GM19324 (cell line): Measurements from ENCODE around the gene RNH1.
"Not testable (repeated sequence)": the region's sequence is repeated elsewhere in the genome, so short reads cannot be mapped to it uniquely, and the experiment has no call there.

Experiments used
- ATAC-seq: cut with Tn5 transposase; IDR thresholded peaks from one replicate; pipeline ENCODE4 v1.9.1; 2021; ENCODE audit warnings: mild to moderate bottlenecking, moderate library complexity; ENCODE audit not compliant: unreplicated experiment, low FRiP score

RNH1 gene

GRCh38 chr11:520428-521176 lies 13.6 kb upstream of the RNH1 start:
- no peak for ATAC-seq

DNA sequence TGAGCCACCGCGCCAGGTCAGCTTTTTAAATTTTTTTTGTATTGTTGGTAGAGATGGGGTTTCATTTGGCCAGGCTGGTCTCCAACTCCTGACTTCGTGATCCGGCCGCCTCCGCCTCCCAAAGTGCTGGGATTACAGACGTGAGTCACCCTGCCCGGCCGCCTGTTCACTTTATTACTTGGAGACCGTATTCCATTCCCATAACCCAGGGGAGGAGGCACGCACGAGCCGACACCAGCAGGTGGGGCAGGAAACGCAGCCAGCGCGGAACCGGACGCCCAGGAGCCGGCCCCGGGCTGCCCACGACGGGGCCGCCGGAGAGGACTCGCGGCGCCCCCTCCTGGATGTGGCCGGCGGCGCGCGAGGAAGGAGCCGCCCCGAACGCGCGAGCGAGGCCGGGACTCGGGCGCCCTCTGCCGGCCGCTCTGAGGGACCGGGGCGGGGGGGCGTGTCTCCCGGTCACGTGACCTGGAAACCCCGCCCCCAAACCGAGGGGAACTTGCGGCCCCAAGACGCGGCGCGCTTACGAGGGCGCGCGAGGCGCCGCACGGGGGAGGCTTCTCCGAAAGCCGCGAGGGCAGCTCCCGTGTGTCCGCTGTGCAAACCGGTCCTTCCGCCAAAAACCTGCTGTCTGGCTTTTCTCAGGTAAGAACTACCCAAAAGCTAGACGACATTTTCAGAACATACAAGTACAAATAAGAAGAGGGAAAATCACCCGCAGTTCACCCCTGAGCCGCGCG lies 11.6 kb upstream of the RNH1 start:
- ATAC-seq, result peak; percentile 83

DNA sequence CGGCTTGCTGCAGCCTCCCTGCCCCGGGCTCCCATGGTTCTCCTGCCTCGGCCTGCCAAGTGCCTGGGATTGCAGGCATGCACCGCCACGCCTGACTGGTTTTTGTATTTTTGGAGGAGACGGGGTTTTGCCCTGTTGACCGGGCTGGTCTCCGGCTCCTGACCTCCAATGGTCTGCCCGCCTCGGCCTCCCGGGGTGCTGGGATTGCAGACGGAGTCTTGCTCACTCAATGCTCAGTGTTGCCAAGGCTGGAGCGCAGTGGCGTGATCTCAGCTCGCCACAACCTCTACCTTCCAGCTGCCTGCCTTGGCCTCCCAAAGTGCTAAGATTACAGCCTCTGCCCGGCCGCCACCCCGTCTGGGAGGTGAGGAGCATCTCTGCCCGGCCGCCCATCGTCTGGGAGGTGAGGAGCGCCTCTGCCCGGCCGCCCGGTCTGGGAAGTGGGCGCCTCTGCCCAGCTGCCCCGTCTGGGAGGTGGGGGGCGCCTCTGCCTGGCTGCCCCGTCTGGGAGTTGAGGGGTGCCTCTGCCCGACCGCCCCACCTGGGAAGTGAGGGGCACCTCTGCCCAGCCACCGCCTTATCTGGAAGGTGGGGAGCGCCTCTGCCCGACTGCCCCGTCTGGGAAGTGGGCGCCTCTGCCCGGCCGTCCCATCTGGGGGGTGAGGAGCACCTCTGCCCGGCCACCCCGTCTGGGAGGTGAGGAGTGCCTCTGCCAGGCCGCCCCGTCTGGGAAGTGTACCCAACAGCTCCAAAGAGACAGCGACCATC lies 10.1 kb upstream of the RNH1 start:
- ATAC-seq, result not testable (repeated sequence)

DNA sequence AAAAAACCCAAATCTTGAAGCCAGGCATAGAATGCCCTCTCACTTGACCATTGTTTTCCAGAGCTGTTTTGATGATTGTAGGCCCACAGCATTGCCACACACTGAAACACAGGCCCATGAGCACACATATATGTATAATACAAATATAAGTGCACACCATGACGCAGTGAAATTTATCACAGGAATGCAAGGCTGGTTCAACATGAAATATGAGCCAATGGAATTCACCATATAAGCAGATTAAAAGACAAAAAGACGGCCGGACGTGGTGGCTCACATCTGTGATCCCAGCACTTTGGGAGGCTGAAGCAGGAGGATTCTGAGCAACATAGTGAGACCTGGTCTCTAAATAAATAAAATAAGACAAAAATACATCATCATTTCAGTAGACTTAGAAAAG lies 9.4 kb upstream of the RNH1 start:
- no peak for ATAC-seq

DNA sequence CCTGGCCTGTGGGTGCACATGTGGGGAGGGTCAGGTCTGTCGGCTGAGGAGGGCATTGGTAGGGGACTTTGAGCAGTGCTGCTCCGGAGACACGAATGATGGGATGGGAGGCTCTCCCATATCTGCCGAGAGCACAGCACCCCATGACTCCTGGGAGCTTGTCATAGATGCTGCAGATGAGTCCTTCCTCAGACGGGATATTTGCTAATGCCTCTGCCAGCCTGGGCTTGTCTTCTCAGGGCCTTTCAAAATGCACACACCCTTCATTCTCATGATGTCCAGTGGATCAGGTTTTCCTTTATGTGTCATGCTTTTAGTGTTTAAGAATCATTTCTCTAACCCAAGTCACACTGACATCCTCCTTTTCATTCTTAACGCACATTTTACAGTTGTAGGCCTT lies 8.1 kb upstream of the RNH1 start:
- no peak for ATAC-seq

- no peak for ATAC-seq
Observed at GRCh38 chr11:514606-515005, 7.6 kb upstream of the RNH1 start.

- no peak for ATAC-seq
Observed at GRCh38 chr11:512761-513595, 5.9 kb upstream of the RNH1 start.

- ATAC-seq, result no peak
Observed at GRCh38 chr11:508956-509355, 1.9 kb upstream of the RNH1 start.

- ATAC-seq, result no peak
Observed at GRCh38 chr11:507727-508515, 879 bp upstream of the RNH1 start.

DNA sequence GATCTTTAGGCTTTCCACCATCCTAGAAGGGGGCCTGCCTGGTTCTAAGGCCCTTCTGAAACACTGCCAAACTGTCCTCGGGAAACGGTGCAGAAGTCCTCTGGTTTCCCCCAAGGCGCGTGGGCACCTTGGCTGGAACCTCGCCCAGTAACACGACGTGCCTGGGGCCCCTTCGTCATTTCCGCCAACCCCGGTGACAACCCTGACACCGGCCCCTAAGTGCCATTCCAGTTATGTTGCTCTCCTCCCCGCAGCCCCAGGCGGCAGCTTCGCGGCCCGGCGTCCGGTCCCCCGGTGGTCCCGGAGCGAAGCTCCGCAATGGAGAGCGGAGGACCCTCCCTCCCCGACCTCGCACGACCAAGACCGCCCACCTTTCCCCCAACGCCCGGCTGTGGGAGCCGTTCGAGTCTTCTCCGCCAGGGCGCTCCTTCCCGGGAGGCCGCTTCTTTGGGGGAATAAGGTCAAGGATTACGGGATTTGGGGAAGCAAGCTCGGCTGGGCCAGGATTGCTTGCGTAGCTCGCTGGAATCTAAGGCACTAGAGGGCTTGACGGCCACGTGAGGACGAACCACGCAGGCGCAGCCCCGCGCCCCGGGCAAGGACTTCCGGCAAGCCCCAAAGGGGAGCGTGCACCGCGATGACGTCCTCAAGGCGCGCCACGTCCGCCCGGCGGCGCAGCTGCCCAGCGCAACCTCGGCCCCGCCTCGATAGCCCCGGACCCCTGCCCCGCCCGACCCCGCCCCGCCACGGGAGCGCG lies 626 bp downstream of the RNH1 start:
- peak; percentile 81 for ATAC-seq

GRCh38 chr11:504994-505344 lies 2.1 kb downstream of the RNH1 start:
- ATAC-seq, result no peak

- ATAC-seq, result no peak
Observed at GRCh38 chr11:504053-504993, 2.7 kb downstream of the RNH1 start.

DNA sequence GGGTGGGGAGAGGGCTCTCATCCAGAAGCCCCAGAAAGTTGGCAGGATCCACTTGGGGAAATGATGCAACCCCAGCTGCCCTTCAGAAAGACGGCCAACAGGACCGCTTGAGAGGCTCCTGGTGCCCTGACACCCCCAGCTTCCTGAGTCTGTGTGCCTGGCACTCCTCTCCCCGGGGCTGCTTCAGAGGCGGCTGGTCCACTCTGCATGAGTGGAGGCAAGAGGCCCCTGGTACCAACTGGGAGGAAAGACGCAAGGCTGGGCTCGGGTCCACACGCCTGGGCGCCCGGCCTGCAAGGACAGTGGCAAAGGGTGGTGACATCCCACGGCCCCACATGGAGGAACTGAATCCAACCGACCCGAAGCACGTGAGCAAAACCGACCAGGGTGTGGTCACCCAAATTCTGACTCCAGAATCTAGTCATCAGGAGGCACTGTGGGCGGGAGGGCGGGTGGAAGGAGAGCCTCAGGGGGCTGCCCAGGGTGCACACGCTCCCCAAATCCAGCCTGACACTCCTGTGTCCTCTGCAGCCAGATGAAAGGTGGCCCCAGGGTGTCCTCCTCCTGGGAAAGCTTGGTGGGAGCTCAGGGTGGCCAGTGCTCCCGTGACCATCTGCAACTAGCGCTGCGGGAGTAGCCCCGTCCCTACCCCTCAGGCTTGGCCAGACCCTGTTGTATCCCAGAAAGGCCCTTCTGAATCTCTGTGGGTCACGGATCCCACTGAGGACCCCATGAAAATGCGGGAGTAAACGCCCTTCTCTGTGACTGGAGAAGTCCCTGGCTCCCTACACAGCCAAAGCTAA lies 3.7 kb downstream of the RNH1 start:
- no peak for ATAC-seq

DNA sequence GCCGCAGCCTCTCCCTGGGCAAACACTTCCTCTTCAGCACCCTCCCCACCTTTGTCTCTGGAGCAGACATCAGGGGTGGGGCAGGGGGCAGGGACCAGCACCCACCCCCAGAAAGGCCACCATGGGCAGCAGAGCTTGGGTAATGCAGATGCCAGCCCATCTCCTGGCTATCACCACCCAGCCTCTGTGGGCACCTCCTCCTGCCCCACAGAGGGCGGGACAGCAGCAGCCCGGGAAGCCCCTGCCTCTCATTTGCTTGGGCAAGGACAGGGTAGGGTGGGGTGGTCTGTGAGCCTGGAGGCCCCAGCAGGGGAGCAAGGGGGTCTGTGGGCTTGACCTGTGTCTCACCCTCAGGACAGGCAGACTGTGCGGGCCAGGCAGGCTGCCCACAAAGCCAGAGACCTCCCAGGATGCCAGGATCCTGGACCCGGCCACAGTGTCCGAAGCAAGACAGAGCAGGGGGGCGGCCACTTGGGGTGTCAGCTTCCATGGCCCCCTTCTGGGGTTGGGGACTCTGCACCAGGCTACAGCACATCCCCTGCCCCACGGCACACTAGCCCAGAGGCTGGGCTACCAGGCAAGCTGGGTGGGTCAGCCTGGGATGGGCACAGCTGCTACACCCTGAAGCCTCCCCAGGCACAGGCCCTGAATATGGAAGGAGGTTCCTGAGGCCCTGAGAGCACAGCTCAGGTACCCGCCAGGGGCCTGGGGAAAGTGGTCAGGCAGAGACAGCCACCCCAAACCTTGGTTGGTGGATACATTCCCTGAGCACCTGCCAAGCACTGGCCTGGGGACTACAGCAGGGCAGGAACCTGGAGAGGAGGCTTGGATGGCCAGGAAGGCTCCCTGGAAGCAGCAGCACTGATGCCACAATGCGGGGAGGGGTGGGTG lies 4.5 kb downstream of the RNH1 start:
- no peak for ATAC-seq

- ATAC-seq, result no peak
Observed at GRCh38 chr11:501683-502287, 5.3 kb downstream of the RNH1 start.
